Stimulated activated naive CD4-positive, alpha-beta T cell (primary cell): ENCODE results near the gene CEP170B.
"Not testable (repeated sequence)": the region's sequence is repeated elsewhere in the genome, so short reads cannot be mapped to it uniquely, and the experiment has no call there.

Source experiments
- DNase-seq, 6 experiments: peaks; one replicate each; lab custom pipeline; 2025; lab: John Stamatoyannopoulos, UW

The CEP170B gene

GRCh38 chr14:104891664-104892530 lies 26.8 kb downstream of the CEP170B start:
- no peak for DNase-seq

- DNase-seq: no peak
Measured at GRCh38 chr14:104892531-104893434, 27.7 kb downstream of the CEP170B start.

GRCh38 chr14:104893435-104894207 lies 28.6 kb downstream of the CEP170B start:
- no peak for DNase-seq

GRCh38 chr14:104894331-104895206 lies 29.5 kb downstream of the CEP170B start:
- DNase-seq: no peak

GRCh38 chr14:104895207-104895785 lies 30.2 kb downstream of the CEP170B start:
- no peak for DNase-seq

GRCh38 chr14:104895786-104896661 lies 31.0 kb downstream of the CEP170B start:
- DNase-seq: no peak

GRCh38 chr14:104897330-104898194 lies 32.5 kb downstream of the CEP170B start:
- no peak for DNase-seq

GRCh38 chr14:104898195-104898558 lies 33.1 kb downstream of the CEP170B start:
- no peak for DNase-seq

GRCh38 chr14:104898870-104899510 lies 33.9 kb downstream of the CEP170B start:
- DNase-seq: no peak

GRCh38 chr14:104899781-104900180 lies 34.7 kb downstream of the CEP170B start:
- no peak for DNase-seq

- no peak for DNase-seq
Measured at GRCh38 chr14:104900639-104901512, 35.8 kb downstream of the CEP170B start.

- no peak for DNase-seq
Measured at GRCh38 chr14:104903990-104904389, 38.9 kb downstream of the CEP170B start.

GRCh38 chr14:104904650-104905578 lies 39.8 kb downstream of the CEP170B start:
- not testable (repeated sequence) for DNase-seq

- not testable (repeated sequence) for DNase-seq
Measured at GRCh38 chr14:104905579-104905933, 40.5 kb downstream of the CEP170B start.

- no peak for DNase-seq
Measured at GRCh38 chr14:104908303-104908702, 43.2 kb downstream of the CEP170B start.

- DNase-seq: no peak
Measured at GRCh38 chr14:104912053-104912452, 47.0 kb downstream of the CEP170B start.
